Tibial nerve (tissue), 4 donors: ENCODE measurements around the gene RIPOR3.

ENCODE experiments used
- EP300 ChIP-seq, 2 donors: sonication (generic); formaldehyde crosslinking; IDR thresholded peaks; one replicate each; pipeline ENCODE4 v1.6.1; 2017; ENCODE audit warnings: antibody characterized with exemption in 2 of 2, mild to moderate bottlenecking in 1 of 2
- POLR2A ChIP-seq, 2 donors: fragments of 450-650 bp; IDR thresholded peaks; one replicate each; pipeline ENCODE4 v1.6.1; 2017; ENCODE audit warnings: antibody characterized with exemption in 2 of 2, mild to moderate bottlenecking in 2 of 2, moderate library complexity in 2 of 2
- TF ChIP-seq, protein P1 (sequence below), 5 experiments: fragments of 200-600 bp in 3 of 5; fragments of 450-650 bp in 2 of 5; sonication (generic) in 3 of 5; IDR thresholded peaks; one replicate each; pipeline ENCODE4 v1.5.1; 2016 to 2019; ENCODE audit warnings: antibody characterized with exemption in 5 of 5, mild to moderate bottlenecking in 3 of 5, moderate library complexity in 2 of 5

DNA sequence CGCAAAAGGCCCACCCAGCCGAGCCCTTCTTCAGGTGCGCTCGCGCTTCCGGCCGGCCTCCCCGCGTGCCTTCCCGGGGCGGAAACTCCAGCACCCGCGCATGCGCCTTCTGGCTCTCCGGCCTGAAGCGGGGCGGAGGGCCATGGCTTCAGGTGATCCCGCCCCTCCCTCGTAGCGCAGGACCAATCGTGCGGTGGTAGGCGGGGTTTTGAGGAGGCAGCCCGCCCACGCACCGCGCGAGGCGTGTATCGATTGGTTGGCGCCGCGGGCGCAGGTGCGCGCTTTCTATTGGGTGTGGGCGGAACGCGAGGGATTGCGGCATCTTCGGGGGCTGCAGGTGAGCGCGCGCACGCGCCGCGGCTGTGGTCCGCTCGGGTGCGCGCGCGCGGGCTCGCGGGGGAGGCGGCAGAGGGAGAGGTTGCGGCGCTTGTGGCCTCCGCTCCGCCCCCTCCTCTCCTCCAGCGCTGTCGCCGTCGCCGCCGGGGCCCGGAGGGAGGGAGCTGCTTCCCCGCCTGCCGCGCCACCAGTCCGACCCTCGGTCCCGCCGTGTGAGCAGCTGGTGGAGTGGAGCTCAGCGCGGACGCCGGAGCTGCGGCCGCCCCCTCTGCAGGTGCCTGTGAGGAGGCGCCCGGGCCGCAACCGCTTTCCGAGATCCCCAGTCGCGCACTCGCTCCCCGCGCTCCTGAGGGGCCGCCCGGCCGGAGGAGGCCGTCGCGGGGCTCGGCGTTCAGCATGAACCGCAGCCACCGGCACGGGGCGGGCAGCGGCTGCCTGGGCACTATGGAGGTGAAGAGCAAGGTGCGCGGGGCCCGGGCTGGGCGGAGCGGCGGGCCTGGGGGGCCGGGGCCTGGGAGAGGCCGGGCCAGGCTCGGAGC is 40.0 kb upstream of the RIPOR3 start, which contains the start of gene PARD6B:
- TF ChIP-seq, protein P1, sequence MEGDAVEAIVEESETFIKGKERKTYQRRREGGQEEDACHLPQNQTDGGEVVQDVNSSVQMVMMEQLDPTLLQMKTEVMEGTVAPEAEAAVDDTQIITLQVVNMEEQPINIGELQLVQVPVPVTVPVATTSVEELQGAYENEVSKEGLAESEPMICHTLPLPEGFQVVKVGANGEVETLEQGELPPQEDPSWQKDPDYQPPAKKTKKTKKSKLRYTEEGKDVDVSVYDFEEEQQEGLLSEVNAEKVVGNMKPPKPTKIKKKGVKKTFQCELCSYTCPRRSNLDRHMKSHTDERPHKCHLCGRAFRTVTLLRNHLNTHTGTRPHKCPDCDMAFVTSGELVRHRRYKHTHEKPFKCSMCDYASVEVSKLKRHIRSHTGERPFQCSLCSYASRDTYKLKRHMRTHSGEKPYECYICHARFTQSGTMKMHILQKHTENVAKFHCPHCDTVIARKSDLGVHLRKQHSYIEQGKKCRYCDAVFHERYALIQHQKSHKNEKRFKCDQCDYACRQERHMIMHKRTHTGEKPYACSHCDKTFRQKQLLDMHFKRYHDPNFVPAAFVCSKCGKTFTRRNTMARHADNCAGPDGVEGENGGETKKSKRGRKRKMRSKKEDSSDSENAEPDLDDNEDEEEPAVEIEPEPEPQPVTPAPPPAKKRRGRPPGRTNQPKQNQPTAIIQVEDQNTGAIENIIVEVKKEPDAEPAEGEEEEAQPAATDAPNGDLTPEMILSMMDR (IDR thresholded peaks at IDR 0.05), result peak in 2 of 5 experiments; percentile 5 to 14
- peak in 1 of 2 donors; percentile 71 for TF ChIP-seq POLR2A (IDR thresholded peaks at IDR 0.05)
- TF ChIP-seq EP300 (IDR thresholded peaks at IDR 0.05), result peak; percentile 42 to 87
